Measurements from ENCODE around the gene TUFM.
"Not testable (repeated sequence)": the region's sequence is repeated elsewhere in the genome, so short reads cannot be mapped to it uniquely, and the experiment has no call there.

TUFM gene

DNA sequence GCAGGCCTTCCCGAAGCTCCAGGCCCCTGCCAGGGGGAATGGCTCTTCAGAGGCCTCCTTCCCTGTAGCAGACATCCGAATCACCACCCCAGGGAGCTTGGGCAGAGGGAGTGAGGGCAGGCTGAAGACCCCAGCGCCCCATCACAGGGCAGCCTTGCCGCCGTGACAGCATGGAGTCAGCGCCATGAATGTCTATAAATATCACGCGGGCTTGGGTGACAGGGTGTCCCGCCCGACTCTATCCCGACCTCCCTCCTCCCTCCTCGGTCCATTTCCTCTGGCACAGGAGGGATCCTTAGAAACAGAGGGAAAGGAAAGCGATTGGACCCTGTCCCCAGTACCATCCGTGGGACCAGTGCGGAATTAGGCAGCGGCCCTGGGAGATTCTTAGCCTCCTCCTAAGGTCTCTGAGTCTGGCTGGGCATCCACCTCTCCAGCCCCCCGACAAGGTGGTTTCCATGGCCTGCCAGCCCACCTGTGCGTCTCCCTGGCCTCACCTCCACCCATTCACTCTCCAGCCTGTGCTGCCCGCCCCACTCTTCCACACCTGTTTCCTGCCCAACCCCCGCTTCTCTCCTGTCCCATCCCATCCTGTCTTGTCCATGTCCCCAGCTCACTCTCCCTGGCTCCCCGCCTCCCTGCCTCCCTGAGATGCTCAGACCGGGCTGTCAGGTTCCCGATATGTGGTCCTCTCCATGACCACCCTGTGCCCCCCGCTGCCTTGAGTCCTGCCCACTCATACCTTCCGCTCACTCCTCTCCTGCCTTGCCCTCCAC lies 37.3 kb upstream of the TUFM start:
- TF ChIP-seq, protein P1, sequence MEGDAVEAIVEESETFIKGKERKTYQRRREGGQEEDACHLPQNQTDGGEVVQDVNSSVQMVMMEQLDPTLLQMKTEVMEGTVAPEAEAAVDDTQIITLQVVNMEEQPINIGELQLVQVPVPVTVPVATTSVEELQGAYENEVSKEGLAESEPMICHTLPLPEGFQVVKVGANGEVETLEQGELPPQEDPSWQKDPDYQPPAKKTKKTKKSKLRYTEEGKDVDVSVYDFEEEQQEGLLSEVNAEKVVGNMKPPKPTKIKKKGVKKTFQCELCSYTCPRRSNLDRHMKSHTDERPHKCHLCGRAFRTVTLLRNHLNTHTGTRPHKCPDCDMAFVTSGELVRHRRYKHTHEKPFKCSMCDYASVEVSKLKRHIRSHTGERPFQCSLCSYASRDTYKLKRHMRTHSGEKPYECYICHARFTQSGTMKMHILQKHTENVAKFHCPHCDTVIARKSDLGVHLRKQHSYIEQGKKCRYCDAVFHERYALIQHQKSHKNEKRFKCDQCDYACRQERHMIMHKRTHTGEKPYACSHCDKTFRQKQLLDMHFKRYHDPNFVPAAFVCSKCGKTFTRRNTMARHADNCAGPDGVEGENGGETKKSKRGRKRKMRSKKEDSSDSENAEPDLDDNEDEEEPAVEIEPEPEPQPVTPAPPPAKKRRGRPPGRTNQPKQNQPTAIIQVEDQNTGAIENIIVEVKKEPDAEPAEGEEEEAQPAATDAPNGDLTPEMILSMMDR (IDR thresholded peaks at IDR 0.05; ENCODE audit: insufficient read depth, missing control alignments): no peak
- FAIRE-seq (no peak), DNase-seq (ENCODE audit: insufficient read length, low spot score) (no peak)

DNA sequence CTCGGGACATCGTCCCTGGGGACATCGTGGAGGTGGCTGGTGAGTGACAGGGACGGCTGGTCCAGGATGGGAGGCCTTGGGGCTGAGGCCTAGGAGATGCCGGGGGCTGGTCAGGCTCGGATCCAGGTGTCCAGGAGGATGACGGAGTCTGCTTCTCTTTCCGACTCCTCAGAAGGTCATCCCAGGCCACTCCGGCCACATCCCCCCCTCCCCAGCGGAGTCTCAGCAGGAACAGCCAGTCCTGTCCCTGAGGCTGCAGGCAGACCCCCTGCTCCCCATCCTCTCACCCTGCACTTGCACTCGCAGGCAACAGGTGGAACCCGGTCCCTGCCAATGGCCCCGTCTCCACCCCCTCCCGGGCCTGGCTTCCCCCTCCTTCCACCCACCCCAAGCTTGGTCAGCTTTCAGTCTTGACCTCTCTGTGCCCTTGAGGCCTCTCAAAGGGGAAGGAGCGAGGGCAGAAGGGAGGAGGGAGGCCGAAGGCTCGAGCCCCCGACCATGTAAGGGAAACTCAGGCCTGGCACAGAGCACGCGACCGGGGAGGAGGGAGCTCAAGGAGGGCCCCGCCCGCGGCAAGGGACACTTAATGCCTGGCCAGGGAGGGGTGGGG lies 36.5 kb upstream of the TUFM start:
- TF ChIP-seq, protein P1 (IDR thresholded peaks at IDR 0.05; ENCODE audit: insufficient read depth, missing control alignments): no peak
- FAIRE-seq (no peak), DNase-seq (ENCODE audit: insufficient read length, low spot score) (no peak)

DNA sequence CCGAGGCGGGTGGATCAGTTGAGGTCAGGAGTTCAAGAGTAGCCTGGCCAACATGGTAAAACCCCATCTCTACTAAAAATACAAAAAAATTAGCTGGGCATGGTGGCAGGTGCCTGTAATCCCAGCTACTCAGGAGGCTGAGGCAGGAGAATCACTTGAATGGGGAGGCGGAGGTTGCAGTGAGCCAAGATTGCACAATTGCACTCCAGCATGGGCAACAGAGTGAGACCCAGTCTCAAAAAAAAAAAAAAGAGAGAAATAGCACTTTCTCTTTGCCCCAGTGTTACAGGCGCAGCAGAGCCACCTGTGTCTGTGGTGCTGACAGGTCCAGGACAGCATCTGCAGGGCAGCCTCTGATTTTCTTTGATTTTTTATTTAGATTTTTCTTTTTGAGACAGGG lies 35.4 kb upstream of the TUFM start:
- DNase-seq (ENCODE audit: insufficient read length, low spot score); FAIRE-seq: not testable (repeated sequence)

DNA sequence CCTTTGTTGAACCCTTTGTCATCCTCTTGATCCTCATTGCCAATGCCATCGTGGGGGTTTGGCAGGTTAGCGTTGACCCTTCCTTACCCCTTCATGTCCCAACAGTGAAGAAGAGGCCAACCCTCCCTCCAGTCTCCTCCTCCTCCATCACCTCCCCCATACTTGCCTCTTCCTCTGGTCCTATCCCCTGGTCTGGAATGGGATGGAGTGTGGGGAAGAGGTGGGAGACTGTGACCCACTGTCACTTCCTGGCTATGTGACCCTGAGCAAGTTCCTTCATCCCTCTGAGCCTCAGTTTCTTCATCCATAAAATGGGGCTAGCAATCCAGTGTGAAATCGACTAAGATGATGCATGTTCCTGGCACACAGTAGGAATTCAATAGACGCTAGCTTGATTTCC lies 34.8 kb upstream of the TUFM start:
- TF ChIP-seq, protein P1 (IDR thresholded peaks at IDR 0.05; ENCODE audit: insufficient read depth, missing control alignments): no peak
- DNase-seq (ENCODE audit: insufficient read length, low spot score): no peak
- FAIRE-seq: no peak

DNA sequence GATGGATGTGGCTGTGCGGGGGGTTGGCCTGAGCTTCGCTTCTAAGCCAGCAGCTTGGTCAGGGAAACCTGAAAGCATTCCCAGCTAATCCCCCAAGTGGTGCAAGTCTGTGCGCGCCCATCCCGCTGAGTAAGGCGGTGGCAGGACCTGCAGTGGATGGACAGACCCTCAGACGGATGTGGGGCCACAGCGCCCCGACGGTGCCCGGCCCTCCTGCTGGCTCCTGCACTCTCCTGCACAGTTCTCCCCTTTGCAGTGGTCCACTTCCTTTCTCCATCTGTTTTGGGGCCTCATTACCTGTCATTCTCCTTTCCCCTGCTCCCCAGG lies 34.4 kb upstream of the TUFM start:
- FAIRE-seq (no peak), DNase-seq (ENCODE audit: insufficient read length, low spot score) (no peak)
- TF ChIP-seq, protein P1 (IDR thresholded peaks at IDR 0.05; ENCODE audit: insufficient read depth, missing control alignments): no peak

DNA sequence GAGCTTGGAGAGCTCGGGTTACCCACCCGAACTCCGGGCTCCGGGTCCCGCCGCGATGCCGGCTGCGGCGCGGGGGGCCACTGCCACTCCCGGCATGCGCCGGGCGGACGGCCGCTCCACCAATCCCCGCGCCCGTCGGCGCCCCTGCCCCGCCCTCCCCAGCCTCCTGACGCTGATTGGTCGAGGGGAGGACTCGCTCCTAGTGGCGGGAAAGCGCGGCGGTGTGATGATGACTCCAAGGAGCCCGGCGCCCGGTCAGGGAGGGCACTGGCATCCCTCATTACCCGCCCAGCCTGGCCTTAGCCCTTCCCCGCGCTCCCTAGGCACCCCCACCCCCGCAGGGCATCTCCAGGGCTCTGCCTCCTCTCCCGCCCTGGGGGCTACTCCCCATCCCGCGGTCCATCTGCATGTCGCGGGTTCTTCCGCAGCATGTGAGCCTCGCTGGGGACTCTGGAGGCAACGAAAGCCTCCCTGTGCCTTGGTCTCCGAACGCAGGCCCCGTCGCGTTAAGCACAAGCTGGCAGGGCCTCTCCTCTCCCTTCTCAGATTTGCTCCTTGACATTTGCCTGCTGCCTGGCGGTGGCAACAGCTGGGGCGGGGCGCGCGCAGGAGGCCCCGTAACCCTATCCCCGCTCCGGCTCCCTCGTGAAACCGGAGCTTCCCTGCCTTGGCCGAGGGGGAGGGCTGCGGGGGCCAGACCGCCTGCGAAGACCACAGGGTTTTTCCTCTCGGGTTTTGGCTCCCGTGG lies 33.9 kb upstream of the TUFM start:
- no peak for FAIRE-seq
- DNase-seq (ENCODE audit: insufficient read length, low spot score): peak; percentile 98
- TF ChIP-seq, protein P1 (IDR thresholded peaks at IDR 0.05; ENCODE audit: insufficient read depth, missing control alignments): no peak

DNA sequence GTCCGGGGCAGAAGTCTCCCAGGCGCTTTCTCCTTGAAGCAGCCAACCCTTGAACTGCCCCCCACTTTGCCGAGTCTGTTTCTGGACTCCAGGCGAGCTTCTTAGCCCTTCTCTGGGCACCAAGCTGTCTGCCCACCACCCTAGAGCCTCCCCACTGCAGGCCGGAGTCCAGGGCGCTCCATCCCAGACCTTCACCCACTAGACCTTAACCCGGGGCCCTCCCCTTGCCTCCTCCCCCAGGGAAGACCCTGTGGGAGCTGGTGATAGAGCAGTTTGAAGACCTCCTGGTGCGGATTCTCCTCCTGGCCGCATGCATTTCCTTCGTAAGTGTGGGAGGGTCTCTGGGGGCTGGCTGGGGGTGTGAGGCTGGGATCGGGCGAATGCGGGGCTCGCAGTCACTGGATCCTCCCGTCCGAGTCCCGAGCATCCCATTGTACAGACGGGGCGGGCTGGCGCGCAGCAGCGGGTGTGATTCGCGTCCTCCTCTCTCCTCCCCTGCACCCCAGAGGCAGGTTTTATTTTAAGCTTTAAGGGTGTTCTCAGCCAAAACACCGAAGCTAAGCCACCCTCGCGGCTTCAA lies 33.2 kb upstream of the TUFM start:
- DNase-seq (ENCODE audit: insufficient read length, low spot score) (no peak), FAIRE-seq (no peak)
- TF ChIP-seq, protein P1 (IDR thresholded peaks at IDR 0.05; ENCODE audit: insufficient read depth, missing control alignments): no peak

All from D721Med (cell line).